ENCODE measurements around the gene SIT1. TPM values are rescaled to one million over a fixed set of nuclear protein-coding genes. Genes with fewer than 3 reads are reported as not detected.

SIT1 gene
- total and polyA plus RNA-seq, 2 donors (not counting 3 experiments of a cell fraction or from before 2014, with no cell fraction given) = not detected

DNA sequence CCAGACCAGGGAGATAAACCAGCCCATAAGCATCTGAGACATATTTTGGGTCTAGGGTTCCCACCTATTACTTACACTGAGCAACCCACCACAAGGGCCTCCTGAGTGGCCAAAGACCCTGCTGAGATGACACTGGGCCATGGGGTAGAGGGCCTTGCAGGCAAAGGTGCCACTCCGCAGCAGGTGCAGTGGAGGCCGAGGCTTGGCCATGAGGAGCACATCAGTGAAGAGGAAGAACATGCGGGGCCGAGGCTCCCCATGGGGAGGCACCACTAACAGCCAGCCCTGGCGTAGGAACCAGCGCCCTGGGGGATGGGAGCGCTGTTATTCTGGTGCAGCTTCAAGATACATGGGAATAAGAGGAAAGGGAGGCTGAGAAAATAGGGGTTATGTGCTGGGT lies 11.7 kb upstream of the SIT1 start:
- CTCF ChIA-PET = interaction anchor here (0.7 to 10.0 kb wide), 3 partner anchors 11 to 59 kb away, joined by 3 to 227 read pairs (median 4); partner anchors contain the start of genes CA9 and TPM2
- no peak overlapping the region for H3K9ac ChIP-seq (replicated peaks; ENCODE audit: extremely low read depth, insufficient read depth, low read length)
- FAIRE-seq (no peak), DNase-seq (ENCODE audit: low read depth, low spot score) (no peak)
- no peaks in the 10 kb centered on the region for H4K20me1 ChIP-seq (replicated peaks; ENCODE audit: control insufficient read depth, extremely low read depth, insufficient read depth, low read length)
- intact Hi-C loops (cut with micrococcal nuclease) (no loop called here), dilution Hi-C loops (cut with MboI; ENCODE audit: extremely low pct_ligation_motif_present, low sequenced_read_pairs) (no loop called here)
- no peak overlapping the region for H2AFZ ChIP-seq (ENCODE audit: low read depth, low read length)
- no TSS peak for BruUV-seq (replicated peaks)
- no peaks in the 10 kb centered on the region for H3K9me1 ChIP-seq (replicated peaks; ENCODE audit: control insufficient read depth, extremely low read depth, insufficient read depth, low read length)
- peaks cover 27% of the 10 kb centered on the region for H3K4me1 ChIP-seq (ENCODE audit: control insufficient read depth, extremely low read depth, insufficient read depth, low read length)
- TF ChIP-seq, protein P1, sequence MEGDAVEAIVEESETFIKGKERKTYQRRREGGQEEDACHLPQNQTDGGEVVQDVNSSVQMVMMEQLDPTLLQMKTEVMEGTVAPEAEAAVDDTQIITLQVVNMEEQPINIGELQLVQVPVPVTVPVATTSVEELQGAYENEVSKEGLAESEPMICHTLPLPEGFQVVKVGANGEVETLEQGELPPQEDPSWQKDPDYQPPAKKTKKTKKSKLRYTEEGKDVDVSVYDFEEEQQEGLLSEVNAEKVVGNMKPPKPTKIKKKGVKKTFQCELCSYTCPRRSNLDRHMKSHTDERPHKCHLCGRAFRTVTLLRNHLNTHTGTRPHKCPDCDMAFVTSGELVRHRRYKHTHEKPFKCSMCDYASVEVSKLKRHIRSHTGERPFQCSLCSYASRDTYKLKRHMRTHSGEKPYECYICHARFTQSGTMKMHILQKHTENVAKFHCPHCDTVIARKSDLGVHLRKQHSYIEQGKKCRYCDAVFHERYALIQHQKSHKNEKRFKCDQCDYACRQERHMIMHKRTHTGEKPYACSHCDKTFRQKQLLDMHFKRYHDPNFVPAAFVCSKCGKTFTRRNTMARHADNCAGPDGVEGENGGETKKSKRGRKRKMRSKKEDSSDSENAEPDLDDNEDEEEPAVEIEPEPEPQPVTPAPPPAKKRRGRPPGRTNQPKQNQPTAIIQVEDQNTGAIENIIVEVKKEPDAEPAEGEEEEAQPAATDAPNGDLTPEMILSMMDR (IDR thresholded peaks at IDR 0.05; ENCODE audit: extremely low read depth in 1 of 2, insufficient read depth in 1 of 2, low read depth in 1 of 2, low read length in 2 of 2) = no peak
- TF ChIP-seq GATA2 (IDR thresholded peaks at IDR 0.05; ENCODE audit: insufficient read depth, insufficient read length, low read depth, low read length) (no peak), POLR2AphosphoS5 (IDR thresholded peaks at IDR 0.05; ENCODE audit: insufficient read depth, low read depth, low read length) (no peak), POLR2A (IDR thresholded peaks at IDR 0.05; ENCODE audit: low read depth, low read length) (no peak), EZH2 (IDR thresholded peaks at IDR 0.05; ENCODE audit: borderline replicate concordance, low read depth, low read length, severe bottlenecking) (no peak), FOS (IDR thresholded peaks at IDR 0.05; ENCODE audit: borderline replicate concordance, insufficient read depth, low read length) (no peak), JUN (IDR thresholded peaks at IDR 0.05; ENCODE audit: borderline replicate concordance, insufficient read depth, insufficient read length, low read depth) (no peak)
- TF ChIP-seq, protein P2, sequence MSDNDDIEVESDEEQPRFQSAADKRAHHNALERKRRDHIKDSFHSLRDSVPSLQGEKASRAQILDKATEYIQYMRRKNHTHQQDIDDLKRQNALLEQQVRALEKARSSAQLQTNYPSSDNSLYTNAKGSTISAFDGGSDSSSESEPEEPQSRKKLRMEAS (IDR thresholded peaks at IDR 0.05; ENCODE audit: insufficient read depth, insufficient read length) = no peak
- no peak overlapping the region for H3K4me3 ChIP-seq (replicated peaks in 1 of 3; ENCODE audit: insufficient read depth in 1 of 3, low read depth in 1 of 3, low read length in 3 of 3)
- no peak overlapping the region for H3K4me2 ChIP-seq (ENCODE audit: insufficient read depth, low read length)
- H3K27ac ChIP-seq (ENCODE audit: insufficient read depth, low read depth, low read length) = no peak overlapping the region
- POLR2A ChIA-PET = no interaction called here
- no peaks in the 10 kb centered on the region for H3K27me3 ChIP-seq (ENCODE audit: control insufficient read depth in 2 of 2, insufficient read depth in 2 of 2, low read length in 2 of 2)
- H3K9me3 ChIP-seq (replicated peaks; ENCODE audit: control insufficient read depth, insufficient read depth, low read length) = no peaks in the 10 kb centered on the region
- peaks cover 4% of the 10 kb centered on the region for H3K79me2 ChIP-seq (ENCODE audit: control insufficient read depth, insufficient read depth, low read length)
- H3K36me3 ChIP-seq (ENCODE audit: control insufficient read depth in 2 of 2, extremely low read depth in 1 of 2, insufficient read depth in 2 of 2, low read length in 2 of 2) = peaks cover 0 to 8% of the 10 kb centered on the region in 2 experiments

Measured in endothelial cell of umbilical vein (primary cell).